ENCODE measurements around the gene GPR157.

GRCh38 chr1:9086045-9086444 is 42.9 kb downstream of the GPR157 start:
- TF ChIP-seq CTCF (IDR thresholded peaks at IDR 0.05; ENCODE audit: insufficient read depth, low read depth, low read length) (no peak), EZH2 (IDR thresholded peaks at IDR 0.05; ENCODE audit: insufficient read depth, low read length) (no peak)
